Cardiac fibroblast (primary cell): ENCODE measurements around the gene KCNA5.
A peak's percentile ranks its signal among the peaks of the same experiment; 100 is the strongest.

ENCODE experiments used
- DNase-seq, 2 donors: peaks; one replicate each; pipeline versions ENCODE4 v3.0.0 to v3.0.0-alpha.2; 2010; ENCODE audit warnings: low read depth in 2 of 2
- H3K4me3 ChIP-seq, 2 donors: replicated peaks in 1 of 2; 1 replicate in 1 of 2; 2 replicates in 1 of 2; pipeline ENCODE4 v1.5.1; 2011; ENCODE audit warnings: low read depth in 2 of 2, low read length in 2 of 2, mild to moderate bottlenecking in 2 of 2, moderate library complexity in 1 of 2
- TF ChIP-seq, protein P1 (sequence below): IDR thresholded peaks from one replicate; pipeline ENCODE4 v1.5.1; 2011; ENCODE audit warnings: low read depth, mild to moderate bottlenecking, low read length, inconsistent platforms

The KCNA5 gene

DNA sequence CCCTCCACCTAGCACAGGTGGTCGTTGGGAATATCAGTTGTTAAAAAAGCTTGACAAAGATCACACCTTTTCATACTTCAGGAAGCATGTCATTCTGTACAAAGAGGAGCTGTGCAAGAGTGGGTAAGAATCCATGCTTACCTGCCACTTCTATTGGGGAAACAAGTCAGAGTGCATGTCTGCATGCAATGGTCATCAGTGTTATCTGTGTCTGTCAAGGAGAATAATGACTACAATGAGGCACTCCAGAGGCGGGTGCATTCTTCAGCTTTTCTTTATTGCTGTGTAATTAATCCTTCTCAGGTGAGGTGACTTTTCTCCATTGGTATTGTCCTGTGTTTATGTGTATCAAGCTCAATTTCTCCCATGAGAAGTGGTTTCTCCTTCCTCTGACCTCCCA is 24.4 kb downstream of the KCNA5 start:
- DNase-seq, result no peak
- no peak overlapping the region for H3K4me3 ChIP-seq
- TF ChIP-seq, protein P1, sequence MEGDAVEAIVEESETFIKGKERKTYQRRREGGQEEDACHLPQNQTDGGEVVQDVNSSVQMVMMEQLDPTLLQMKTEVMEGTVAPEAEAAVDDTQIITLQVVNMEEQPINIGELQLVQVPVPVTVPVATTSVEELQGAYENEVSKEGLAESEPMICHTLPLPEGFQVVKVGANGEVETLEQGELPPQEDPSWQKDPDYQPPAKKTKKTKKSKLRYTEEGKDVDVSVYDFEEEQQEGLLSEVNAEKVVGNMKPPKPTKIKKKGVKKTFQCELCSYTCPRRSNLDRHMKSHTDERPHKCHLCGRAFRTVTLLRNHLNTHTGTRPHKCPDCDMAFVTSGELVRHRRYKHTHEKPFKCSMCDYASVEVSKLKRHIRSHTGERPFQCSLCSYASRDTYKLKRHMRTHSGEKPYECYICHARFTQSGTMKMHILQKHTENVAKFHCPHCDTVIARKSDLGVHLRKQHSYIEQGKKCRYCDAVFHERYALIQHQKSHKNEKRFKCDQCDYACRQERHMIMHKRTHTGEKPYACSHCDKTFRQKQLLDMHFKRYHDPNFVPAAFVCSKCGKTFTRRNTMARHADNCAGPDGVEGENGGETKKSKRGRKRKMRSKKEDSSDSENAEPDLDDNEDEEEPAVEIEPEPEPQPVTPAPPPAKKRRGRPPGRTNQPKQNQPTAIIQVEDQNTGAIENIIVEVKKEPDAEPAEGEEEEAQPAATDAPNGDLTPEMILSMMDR, result no peak

DNA sequence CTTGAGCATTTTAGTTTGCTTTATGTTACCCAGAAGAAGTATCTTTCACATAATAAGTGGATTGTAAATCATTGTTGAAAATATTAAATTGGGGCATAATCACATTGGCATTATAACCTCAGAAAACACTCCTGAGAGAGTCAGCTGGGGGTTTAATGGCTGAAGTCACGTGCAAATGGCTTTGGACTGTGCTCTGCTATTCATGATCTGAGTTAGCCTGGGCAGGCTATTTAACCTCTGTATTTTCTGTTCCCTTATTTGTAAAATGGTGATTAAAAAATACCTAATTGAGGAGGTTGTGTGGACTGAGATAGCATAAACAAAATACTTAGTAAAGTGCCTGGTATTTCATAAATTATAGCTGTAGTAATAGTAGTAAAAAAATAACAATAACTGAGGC is 24.9 kb downstream of the KCNA5 start:
- H3K4me3 ChIP-seq, result no peak overlapping the region
- TF ChIP-seq, protein P1, result no peak
- no peak for DNase-seq

DNA sequence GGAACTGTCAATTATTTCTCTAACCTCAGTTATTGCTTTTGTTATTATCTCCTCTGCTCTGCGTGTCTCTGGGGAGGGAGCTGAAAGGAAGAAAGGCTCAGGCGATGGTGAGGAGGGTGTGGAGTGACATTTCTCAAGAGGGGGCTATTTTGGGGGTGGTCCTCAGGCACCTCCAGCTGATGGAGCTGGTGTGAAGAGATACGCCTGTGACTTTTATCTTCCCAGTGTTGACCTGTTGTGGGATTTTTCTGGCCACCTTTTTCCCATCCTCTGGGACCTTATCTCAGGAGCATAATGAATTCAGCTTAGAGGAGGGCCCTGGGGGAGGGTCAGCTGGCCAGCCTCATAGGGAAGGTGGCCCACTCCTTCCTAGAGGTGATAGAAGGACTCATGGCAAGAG is 26.4 kb downstream of the KCNA5 start:
- TF ChIP-seq, protein P1, result no peak
- DNase-seq, result no peak
- H3K4me3 ChIP-seq, result no peak overlapping the region

DNA sequence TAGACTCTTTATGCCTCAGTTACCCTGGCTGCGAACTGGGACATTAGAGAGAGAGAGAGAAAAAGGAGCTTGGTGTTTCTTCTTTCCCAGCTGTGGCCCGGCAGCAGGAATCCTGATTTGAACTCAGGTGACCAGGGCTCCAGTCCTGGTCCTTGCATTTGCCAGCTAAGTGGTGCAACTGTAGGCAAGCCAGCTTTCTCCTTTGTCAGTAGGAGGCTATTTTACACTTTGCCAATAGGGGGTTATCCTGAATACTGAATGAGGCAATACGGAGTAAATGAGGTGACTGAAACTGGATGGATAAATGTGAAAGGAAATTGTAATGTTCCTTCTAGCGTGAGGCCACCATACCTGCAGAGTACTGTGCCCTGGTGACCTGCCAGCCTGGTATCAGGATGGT is 27.8 kb downstream of the KCNA5 start:
- H3K4me3 ChIP-seq, result no peak overlapping the region
- TF ChIP-seq, protein P1, result no peak
- DNase-seq, result no peak

DNA sequence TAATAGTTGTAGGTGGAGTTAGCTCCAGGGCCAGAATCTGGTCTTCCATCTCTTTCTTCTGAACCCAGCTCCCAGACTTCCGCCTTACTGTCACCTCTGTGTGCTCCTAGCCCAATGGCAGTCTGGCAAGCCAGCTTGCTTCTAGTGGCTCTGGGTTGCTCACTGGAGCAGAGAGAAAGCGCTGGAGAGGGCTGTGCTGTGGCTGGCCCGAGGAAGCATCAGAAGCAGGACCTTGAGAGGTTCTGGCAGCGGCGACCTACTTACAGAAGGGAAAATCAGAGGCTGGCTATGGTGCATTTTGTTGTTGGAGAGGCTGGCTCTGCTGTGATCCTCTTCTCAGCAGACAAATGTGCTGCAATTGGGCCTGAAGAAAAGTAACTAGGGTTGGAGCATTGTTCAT is 28.6 kb downstream of the KCNA5 start:
- no peak overlapping the region for H3K4me3 ChIP-seq
- TF ChIP-seq, protein P1, result no peak

DNA sequence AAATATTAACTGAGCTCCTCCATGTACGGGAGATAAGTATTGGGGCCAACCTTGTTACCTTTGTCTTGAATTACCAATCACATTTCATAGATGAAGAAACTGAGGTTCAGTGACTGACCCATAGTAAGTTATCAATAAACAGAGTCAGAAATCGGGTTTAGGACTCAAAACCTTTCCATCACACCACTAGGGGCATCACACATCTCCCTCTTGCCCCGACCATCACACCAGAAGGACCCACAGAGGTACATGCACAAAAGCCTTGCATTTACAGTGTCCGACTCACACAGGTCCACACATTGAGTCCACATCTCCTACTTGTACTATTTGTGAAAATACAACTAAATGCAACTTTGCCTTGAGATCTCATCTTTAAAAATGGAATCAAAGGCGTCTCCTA is 29.4 kb downstream of the KCNA5 start:
- TF ChIP-seq, protein P1, result no peak
- H3K4me3 ChIP-seq, result no peak overlapping the region
- DNase-seq, result no peak

More for the DNA sequence above, 28.6 kb downstream of the KCNA5 start:
- no peak for DNase-seq

DNA sequence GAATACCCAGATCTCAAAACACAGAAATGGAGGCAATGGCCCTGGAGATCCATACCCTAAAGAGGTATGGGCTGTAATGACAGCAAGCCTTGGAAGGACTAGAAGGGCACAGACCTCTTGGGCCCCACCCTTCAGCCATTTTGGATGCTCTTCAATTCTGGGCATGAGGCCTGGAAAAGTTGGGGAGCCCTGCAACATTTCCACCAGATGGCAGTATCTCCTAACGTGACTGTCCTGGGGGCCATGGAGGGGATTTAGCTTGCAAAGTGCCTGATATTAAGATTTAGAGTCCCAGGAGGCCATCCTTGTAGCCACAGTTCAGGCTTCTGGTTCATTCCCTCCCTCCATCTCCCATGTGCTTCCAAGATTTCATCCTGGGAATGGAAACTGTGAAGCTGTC is 30.2 kb downstream of the KCNA5 start:
- no peak overlapping the region for H3K4me3 ChIP-seq
- DNase-seq, result peak; percentile 17 to 18
- TF ChIP-seq, protein P1, result no peak
